Measurements from ENCODE around the gene PCDHB5. TPM values are rescaled to one million over a fixed set of nuclear protein-coding genes. Genes with fewer than 3 reads are reported as not detected.
"Not testable (repeated sequence)": the region's sequence is repeated elsewhere in the genome, so short reads cannot be mapped to it uniquely, and the experiment has no call there.

The PCDHB5 gene
- polyA plus RNA-seq, 1 donor (not counting 4 experiments of a cell fraction or from before 2014, with no cell fraction given), result 0.09 TPM

- Histone ChIP-seq H3K4me1 (ENCODE audit: control insufficient read depth, extremely low read depth, insufficient read depth, low read length) (no peaks in the 10 kb centered on the region), H3K27me3 (ENCODE audit: control insufficient read depth, extremely low read depth, insufficient read depth, low read length) (no peaks in the 10 kb centered on the region), H4K20me1 (ENCODE audit: control insufficient read depth, extremely low read depth, insufficient read depth, low read length) (no peaks in the 10 kb centered on the region), H3K79me2 (ENCODE audit: control insufficient read depth, insufficient read depth, low read length) (no peaks in the 10 kb centered on the region), H3K27ac (ENCODE audit: control insufficient read depth, insufficient read depth, low read length) (no peak overlapping the region), H3K9me3 (ENCODE audit: control insufficient read depth, low read depth, low read length) (no peaks in the 10 kb centered on the region), H2AFZ (ENCODE audit: control insufficient read depth, low read length) (no peak overlapping the region), H3K36me3 (ENCODE audit: control insufficient read depth in 2 of 2, extremely low read depth in 1 of 2, insufficient read depth in 2 of 2, low read length in 2 of 2) (no peaks in the 10 kb centered on the region), H3K9me1 (ENCODE audit: control insufficient read depth, extremely low read depth, insufficient read depth, low read length) (no peaks in the 10 kb centered on the region), H3K4me2 (ENCODE audit: control insufficient read depth, extremely low read depth, insufficient read depth, low read depth, low read length) (no peak overlapping the region), H3K9ac (ENCODE audit: control insufficient read depth, extremely low read depth, insufficient read depth, low read length) (no peak overlapping the region), H3K4me3 (ENCODE audit: control insufficient read depth in 2 of 3, extremely low read depth in 1 of 3, insufficient read depth in 2 of 3, low read depth in 1 of 3, low read length in 3 of 3) (no peak overlapping the region)
- no peak for DNase-seq (ENCODE audit: low read depth, low spot score)
- FAIRE-seq, result no peak
- dilution Hi-C loops (cut with MboI; ENCODE audit: extremely low pct_ligation_motif_present, low sequenced_read_pairs), result no loop called here
- no peak for TF ChIP-seq EZH2 (IDR thresholded peaks at IDR 0.05; ENCODE audit: low read length)
- no peak for TF ChIP-seq CTCF (optimal IDR thresholded peaks at IDR 0.05 in 1 of 3, IDR thresholded peaks at IDR 0.05 in 1 of 3, conservative IDR thresholded peaks at IDR 0.05 in 1 of 3; ENCODE audit: extremely low read depth in 1 of 3, insufficient read depth in 2 of 3, low read length in 3 of 3)
These were observed 45.3 kb downstream of the PCDHB5 start for GRCh38 chr5:141180313-141180712.

- dilution Hi-C loops (cut with MboI; ENCODE audit: extremely low pct_ligation_motif_present, low sequenced_read_pairs), result no loop called here
- Histone ChIP-seq H3K36me3 (ENCODE audit: control insufficient read depth in 2 of 2, extremely low read depth in 1 of 2, insufficient read depth in 2 of 2, low read length in 2 of 2) (no peaks in the 10 kb centered on the region), H3K27me3 (ENCODE audit: control insufficient read depth, extremely low read depth, insufficient read depth, low read length) (no peaks in the 10 kb centered on the region), H3K4me3 (ENCODE audit: control insufficient read depth in 2 of 3, extremely low read depth in 1 of 3, insufficient read depth in 2 of 3, low read depth in 1 of 3, low read length in 3 of 3) (no peak within 1 kb of the TSS), H3K4me1 (ENCODE audit: control insufficient read depth, extremely low read depth, insufficient read depth, low read length) (no peaks in the 10 kb centered on the region), H3K79me2 (ENCODE audit: control insufficient read depth, insufficient read depth, low read length) (no peaks in the 10 kb centered on the region), H2AFZ (ENCODE audit: control insufficient read depth, low read length) (no peak within 1 kb of the TSS), H3K9me3 (ENCODE audit: control insufficient read depth, low read depth, low read length) (no peaks in the 10 kb centered on the region), H4K20me1 (ENCODE audit: control insufficient read depth, extremely low read depth, insufficient read depth, low read length) (no peaks in the 10 kb centered on the region), H3K4me2 (ENCODE audit: control insufficient read depth, extremely low read depth, insufficient read depth, low read depth, low read length) (no peak within 1 kb of the TSS), H3K27ac (ENCODE audit: control insufficient read depth, insufficient read depth, low read length) (no peak within 1 kb of the TSS), H3K9ac (ENCODE audit: control insufficient read depth, extremely low read depth, insufficient read depth, low read length) (no peak within 1 kb of the TSS), H3K9me1 (ENCODE audit: control insufficient read depth, extremely low read depth, insufficient read depth, low read length) (no peaks in the 10 kb centered on the region)
- DNase-seq (ENCODE audit: low read depth, low spot score), result no peak
- no peak for TF ChIP-seq EZH2 (IDR thresholded peaks at IDR 0.05; ENCODE audit: low read length)
- peak in 1 of 3 experiments; percentile 11 for TF ChIP-seq CTCF (optimal IDR thresholded peaks at IDR 0.05 in 1 of 3, IDR thresholded peaks at IDR 0.05 in 1 of 3, conservative IDR thresholded peaks at IDR 0.05 in 1 of 3; ENCODE audit: extremely low read depth in 1 of 3, insufficient read depth in 2 of 3, low read length in 3 of 3)
- no peak for FAIRE-seq
These were observed 47.2 kb downstream of the PCDHB5 start, which contains the start of gene PCDHB16 for GRCh38 chr5:141182248-141182647. TSS of gene PCDHB16 (plus strand) at chr5:141182387. CDS start at chr5:141182560, 173 bp downstream.

- not testable (repeated sequence) for FAIRE-seq; H3K9me1 ChIP-seq (ENCODE audit: control insufficient read depth, extremely low read depth, insufficient read depth, low read length)
These were observed 49.3 kb downstream of the PCDHB5 start for GRCh38 chr5:141184117-141184855.

More at GRCh38 chr5:141184117-141184855, 49.3 kb downstream of the PCDHB5 start:
- H3K79me2 ChIP-seq (ENCODE audit: control insufficient read depth, insufficient read depth, low read length); H3K9me3 ChIP-seq (ENCODE audit: control insufficient read depth, low read depth, low read length); DNase-seq (ENCODE audit: low read depth, low spot score); H3K27me3 ChIP-seq (ENCODE audit: control insufficient read depth, extremely low read depth, insufficient read depth, low read length); H3K36me3 ChIP-seq (ENCODE audit: control insufficient read depth in 2 of 2, extremely low read depth in 1 of 2, insufficient read depth in 2 of 2, low read length in 2 of 2); H2AFZ ChIP-seq (ENCODE audit: control insufficient read depth, low read length); H3K4me2 ChIP-seq (ENCODE audit: control insufficient read depth, extremely low read depth, insufficient read depth, low read depth, low read length); dilution Hi-C loops (cut with MboI; ENCODE audit: extremely low pct_ligation_motif_present, low sequenced_read_pairs); H3K4me1 ChIP-seq (ENCODE audit: control insufficient read depth, extremely low read depth, insufficient read depth, low read length); H3K4me3 ChIP-seq (ENCODE audit: control insufficient read depth in 2 of 3, extremely low read depth in 1 of 3, insufficient read depth in 2 of 3, low read depth in 1 of 3, low read length in 3 of 3); H3K27ac ChIP-seq (ENCODE audit: control insufficient read depth, insufficient read depth, low read length); H4K20me1 ChIP-seq (ENCODE audit: control insufficient read depth, extremely low read depth, insufficient read depth, low read length); H3K9ac ChIP-seq (ENCODE audit: control insufficient read depth, extremely low read depth, insufficient read depth, low read length): not testable (repeated sequence)
